ENCODE results near the gene MTCL3.
"Not testable (repeated sequence)": the region's sequence is repeated elsewhere in the genome, so short reads cannot be mapped to it uniquely, and the experiment has no call there.

Gene MTCL3

GRCh38 chr6:127428562-127428961 is 90.6 kb downstream of the MTCL3 start:
- DNase-seq (ENCODE audit: low read depth in 2 of 2) = not testable (repeated sequence)

GRCh38 chr6:127423921-127424320 is 95.2 kb downstream of the MTCL3 start:
- DNase-seq (ENCODE audit: low read depth in 2 of 2) = no peak

All from activated CD4-positive, alpha-beta T cell treated with anti-CD3 and anti-CD28 coated beads for 24 hours (primary cell).